GM13977 (cell line): ENCODE results near the gene APOC1.
A peak's percentile ranks its signal among the peaks of the same experiment; 100 is the strongest.
"Not testable (repeated sequence)": the region's sequence is repeated elsewhere in the genome, so short reads cannot be mapped to it uniquely, and the experiment has no call there.

Experiments used
- DNase-seq: peaks from one replicate; pipeline ENCODE4 v3.0.0; 2012; ENCODE audit warnings: low spot score
- in situ Hi-C: fragments of 300-500 bp; cut with MboI; formaldehyde crosslinking; loops from one replicate; pipeline ENCODE4 v1.12.0; 2022; ENCODE audit warnings: low sequenced_read_pairs, low pct_unique_long_range_greater_than_20kb, mixed read lengths, inconsistent platforms; ENCODE audit not compliant: unreplicated experiment
- TF ChIP-seq, protein P1 (sequence below): IDR thresholded peaks from 2 replicates; pipeline ENCODE4 v1.5.1; 2012; ENCODE audit warnings: mild to moderate bottlenecking, control low read depth; ENCODE audit not compliant: insufficient read depth; ENCODE audit errors: extremely low read depth, missing control alignments

APOC1 gene

GRCh38 chr19:44914433-44915206, at the start of gene APOC1:
APOC1 (plus strand) TSS chr19:44914608; CDS start chr19:44914892, 284 bp downstream.
- DNase-seq: peak; percentile 94
- in situ Hi-C loops: not testable (repeated sequence)

DNA sequence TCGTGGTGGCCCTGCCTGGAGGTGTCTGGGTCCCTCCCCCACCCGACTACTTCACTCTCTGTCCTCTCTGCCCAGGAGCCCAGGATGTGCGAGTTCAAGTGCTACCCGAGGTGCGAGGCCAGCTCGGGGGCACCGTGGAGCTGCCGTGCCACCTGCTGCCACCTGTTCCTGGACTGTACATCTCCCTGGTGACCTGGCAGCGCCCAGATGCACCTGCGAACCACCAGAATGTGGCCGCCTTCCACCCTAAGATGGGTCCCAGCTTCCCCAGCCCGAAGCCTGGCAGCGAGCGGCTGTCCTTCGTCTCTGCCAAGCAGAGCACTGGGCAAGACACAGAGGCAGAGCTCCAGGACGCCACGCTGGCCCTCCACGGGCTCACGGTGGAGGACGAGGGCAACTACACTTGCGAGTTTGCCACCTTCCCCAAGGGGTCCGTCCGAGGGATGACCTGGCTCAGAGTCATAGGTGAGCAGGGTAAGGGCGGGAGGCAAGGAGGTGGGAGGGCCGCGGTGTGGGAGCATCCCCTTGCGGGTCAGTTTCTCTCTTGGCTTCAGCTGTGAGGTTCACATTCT, 49.1 kb upstream of the APOC1 start:
- in situ Hi-C loops: no loop called here
- TF ChIP-seq, protein P1, sequence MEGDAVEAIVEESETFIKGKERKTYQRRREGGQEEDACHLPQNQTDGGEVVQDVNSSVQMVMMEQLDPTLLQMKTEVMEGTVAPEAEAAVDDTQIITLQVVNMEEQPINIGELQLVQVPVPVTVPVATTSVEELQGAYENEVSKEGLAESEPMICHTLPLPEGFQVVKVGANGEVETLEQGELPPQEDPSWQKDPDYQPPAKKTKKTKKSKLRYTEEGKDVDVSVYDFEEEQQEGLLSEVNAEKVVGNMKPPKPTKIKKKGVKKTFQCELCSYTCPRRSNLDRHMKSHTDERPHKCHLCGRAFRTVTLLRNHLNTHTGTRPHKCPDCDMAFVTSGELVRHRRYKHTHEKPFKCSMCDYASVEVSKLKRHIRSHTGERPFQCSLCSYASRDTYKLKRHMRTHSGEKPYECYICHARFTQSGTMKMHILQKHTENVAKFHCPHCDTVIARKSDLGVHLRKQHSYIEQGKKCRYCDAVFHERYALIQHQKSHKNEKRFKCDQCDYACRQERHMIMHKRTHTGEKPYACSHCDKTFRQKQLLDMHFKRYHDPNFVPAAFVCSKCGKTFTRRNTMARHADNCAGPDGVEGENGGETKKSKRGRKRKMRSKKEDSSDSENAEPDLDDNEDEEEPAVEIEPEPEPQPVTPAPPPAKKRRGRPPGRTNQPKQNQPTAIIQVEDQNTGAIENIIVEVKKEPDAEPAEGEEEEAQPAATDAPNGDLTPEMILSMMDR: no peak

GRCh38 chr19:44866664-44867063, 47.7 kb upstream of the APOC1 start:
- in situ Hi-C loops: no loop called here
- no peak for DNase-seq

More for the DNA sequence above, 49.1 kb upstream of the APOC1 start:
- no peak for DNase-seq

GRCh38 chr19:44867578-44867977, 46.8 kb upstream of the APOC1 start:
- no peak for DNase-seq
- TF ChIP-seq, protein P1: no peak
- in situ Hi-C loops: no loop called here

More at GRCh38 chr19:44866664-44867063, 47.7 kb upstream of the APOC1 start:
- TF ChIP-seq, protein P1: no peak

DNA sequence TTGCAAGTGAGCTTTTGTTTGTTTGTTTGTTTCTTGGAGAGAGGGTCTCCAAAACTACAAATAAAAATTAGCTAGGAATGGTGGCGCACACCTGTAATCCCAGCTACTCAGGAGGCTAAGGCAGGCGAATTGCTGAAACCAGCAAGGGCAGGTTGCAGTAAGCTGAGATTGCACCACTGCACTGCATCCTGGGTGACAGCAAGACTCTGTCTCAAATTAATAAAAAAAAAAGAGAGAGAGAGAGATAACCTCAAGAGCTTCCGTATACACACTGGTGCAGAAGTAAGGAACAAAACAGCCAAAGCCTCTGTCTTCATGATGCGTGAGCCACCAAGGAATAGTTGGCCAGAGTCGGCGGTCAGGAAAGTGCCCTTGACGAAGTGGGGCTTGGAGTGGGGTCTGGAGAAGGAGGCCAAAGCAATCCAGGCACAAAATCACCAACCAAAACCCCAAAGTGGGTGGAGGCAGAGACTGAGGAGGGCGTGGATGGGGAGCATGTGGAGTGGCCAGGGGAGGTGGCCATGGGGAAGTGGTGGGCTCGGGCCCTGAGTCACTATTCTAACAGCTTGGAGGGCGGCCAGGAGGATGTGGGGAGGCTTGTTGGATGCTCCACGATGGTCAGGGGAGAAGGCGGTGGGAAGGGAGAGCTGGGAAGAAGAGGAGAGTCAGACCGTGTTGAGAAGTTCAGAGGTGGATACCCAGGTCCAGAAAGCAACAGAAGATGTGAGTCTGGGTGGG, 44.5 kb upstream of the APOC1 start:
- DNase-seq: no peak
- TF ChIP-seq, protein P1: no peak
- in situ Hi-C loops: no loop called here

- DNase-seq: no peak
- TF ChIP-seq, protein P1: no peak
- in situ Hi-C loops: no loop called here
Measured at GRCh38 chr19:44871809-44872208, 42.6 kb upstream of the APOC1 start.
